ENCODE results near the gene CFAP299.
"Not testable (repeated sequence)": the region's sequence is repeated elsewhere in the genome, so short reads cannot be mapped to it uniquely, and the experiment has no call there.

The CFAP299 gene

GRCh38 chr4:80335554-80336358 lies at the start of gene CFAP299:
CFAP299 (plus strand) TSS chr4:80335730.
- peak; percentile 82 for DNase-seq

- no peak for DNase-seq
Measured at GRCh38 chr4:80286451-80286850, 49.1 kb upstream of the CFAP299 start.

GRCh38 chr4:80290665-80291064 lies 44.9 kb upstream of the CFAP299 start:
- DNase-seq: not testable (repeated sequence)

GRCh38 chr4:80294206-80294605 lies 41.3 kb upstream of the CFAP299 start:
- peak; percentile 28 for DNase-seq

GRCh38 chr4:80295336-80295735 lies 40.2 kb upstream of the CFAP299 start:
- DNase-seq: no peak

GRCh38 chr4:80295826-80296225 lies 39.7 kb upstream of the CFAP299 start:
- no peak for DNase-seq

- DNase-seq: no peak
Measured at GRCh38 chr4:80301884-80302283, 33.6 kb upstream of the CFAP299 start.

- no peak for DNase-seq
Measured at GRCh38 chr4:80302616-80303223, 32.8 kb upstream of the CFAP299 start.

- peak; percentile 37 for DNase-seq
Measured at GRCh38 chr4:80305466-80305865, 30.1 kb upstream of the CFAP299 start.

GRCh38 chr4:80306260-80306659 lies 29.3 kb upstream of the CFAP299 start:
- peak; percentile 64 for DNase-seq

GRCh38 chr4:80307183-80307735 lies 28.3 kb upstream of the CFAP299 start:
- peak; percentile 65 for DNase-seq

GRCh38 chr4:80307774-80308465 lies 27.6 kb upstream of the CFAP299 start:
- DNase-seq: peak; percentile 71

- DNase-seq: no peak
Measured at GRCh38 chr4:80308466-80308822, 27.1 kb upstream of the CFAP299 start.

- peak; percentile 66 for DNase-seq
Measured at GRCh38 chr4:80309294-80310004, 26.1 kb upstream of the CFAP299 start.

- DNase-seq: no peak
Measured at GRCh38 chr4:80311130-80311529, 24.4 kb upstream of the CFAP299 start.

- no peak for DNase-seq
Measured at GRCh38 chr4:80312124-80312523, 23.4 kb upstream of the CFAP299 start.

- no peak for DNase-seq
Measured at GRCh38 chr4:80313627-80314026, 21.9 kb upstream of the CFAP299 start.

GRCh38 chr4:80315848-80316247 lies 19.7 kb upstream of the CFAP299 start:
- DNase-seq: not testable (repeated sequence)

- no peak for DNase-seq
Measured at GRCh38 chr4:80321341-80321740, 14.2 kb upstream of the CFAP299 start.

- no peak for DNase-seq
Measured at GRCh38 chr4:80321776-80322175, 13.8 kb upstream of the CFAP299 start.

- peak; percentile 53 for DNase-seq
Measured at GRCh38 chr4:80322716-80323115, 12.8 kb upstream of the CFAP299 start.

- DNase-seq: no peak
Measured at GRCh38 chr4:80324171-80324570, 11.4 kb upstream of the CFAP299 start.

GRCh38 chr4:80331693-80332092 lies 3.8 kb upstream of the CFAP299 start:
- no peak for DNase-seq
